H9 (cell line): ENCODE data around the gene PLOD1. TPM values are rescaled to one million over a fixed set of nuclear protein-coding genes. Genes with fewer than 3 reads are reported as not detected.

Experiments
- DNase-seq: peaks from one replicate; pipeline ENCODE4 v3.0.0-alpha.2; 2017
- H2AFZ ChIP-seq: one replicate; pipeline ENCODE4 v1.6.1; 2013; ENCODE audit warnings: mild to moderate bottlenecking, low read length, control low read depth, moderate library complexity
- H2AK5ac ChIP-seq: 2 replicates; pipeline ENCODE4 v1.6.1; 2013; ENCODE audit warnings: low read length, control low read depth, mixed read lengths; ENCODE audit not compliant: insufficient read length
- H2BK120ac ChIP-seq: one replicate; pipeline ENCODE4 v1.6.1; 2013; ENCODE audit warnings: low read depth, mild to moderate bottlenecking, low read length, control low read depth, inconsistent platforms; ENCODE audit not compliant: poor library complexity, severe bottlenecking
- H2BK12ac ChIP-seq: 2 replicates; pipeline ENCODE4 v1.6.1; 2013; ENCODE audit warnings: low read length, control low read depth, mixed read lengths, low read depth; ENCODE audit not compliant: insufficient read length
- H2BK15ac ChIP-seq: 2 replicates; pipeline ENCODE4 v1.6.1; 2013; ENCODE audit warnings: low read depth, low read length, control low read depth
- H2BK20ac ChIP-seq: one replicate; pipeline ENCODE4 v1.6.1; 2013; ENCODE audit warnings: low read depth, mild to moderate bottlenecking, low read length, control low read depth, inconsistent platforms; ENCODE audit not compliant: poor library complexity, severe bottlenecking
- H2BK5ac ChIP-seq: 2 replicates; pipeline ENCODE4 v1.6.1; 2013; ENCODE audit warnings: low read length, control low read depth, mixed read lengths; ENCODE audit not compliant: insufficient read length
- H3K14ac ChIP-seq: 2 replicates; pipeline ENCODE4 v1.6.1; 2013; ENCODE audit warnings: low read length, control low read depth; ENCODE audit not compliant: insufficient read depth
- H3K18ac ChIP-seq: 2 replicates; pipeline ENCODE4 v1.6.1; 2013; ENCODE audit warnings: low read depth, mild to moderate bottlenecking, mixed read lengths, low read length, control low read depth; ENCODE audit not compliant: insufficient read length
- H3K23ac ChIP-seq: 2 replicates; pipeline ENCODE4 v1.6.1; 2013; ENCODE audit warnings: low read length, control low read depth, mixed read lengths, low read depth; ENCODE audit not compliant: insufficient read length
- H3K23me2 ChIP-seq: 2 replicates; pipeline ENCODE4 v1.6.1; 2013; ENCODE audit warnings: low read depth, mild to moderate bottlenecking, mixed read lengths, low read length, control low read depth; ENCODE audit not compliant: insufficient read length, poor library complexity, severe bottlenecking
- H3K27ac ChIP-seq: 2 replicates; pipeline ENCODE4 v1.5.1; 2013; ENCODE audit warnings: low read length, control low read depth, mixed read lengths, low read depth; ENCODE audit not compliant: insufficient read length
- H3K27me3 ChIP-seq: 2 replicates; pipeline ENCODE4 v1.6.1; 2013; ENCODE audit warnings: low read length, control low read depth, inconsistent platforms; ENCODE audit not compliant: insufficient read depth
- H3K4ac ChIP-seq: 2 replicates; pipeline ENCODE4 v1.6.1; 2013; ENCODE audit warnings: low read depth, mild to moderate bottlenecking, control low read depth, inconsistent platforms, low read length, moderate library complexity
- H3K4me1 ChIP-seq: 2 replicates; pipeline ENCODE4 v1.6.1; 2013; ENCODE audit warnings: low read length, control low read depth, inconsistent platforms; ENCODE audit not compliant: insufficient read depth
- H3K4me2 ChIP-seq: 2 replicates; pipeline ENCODE4 v1.6.1; 2013; ENCODE audit warnings: low read length, control low read depth, mixed read lengths; ENCODE audit not compliant: insufficient read length, insufficient read depth
- H3K56ac ChIP-seq: 2 replicates; pipeline ENCODE4 v1.6.1; 2013; ENCODE audit warnings: low read depth, mild to moderate bottlenecking, mixed read lengths, low read length, control low read depth; ENCODE audit not compliant: insufficient read length
- H3K79me1 ChIP-seq: 2 replicates; pipeline ENCODE4 v1.6.1; 2013; ENCODE audit warnings: low read depth, mild to moderate bottlenecking, moderate library complexity, low read length, control low read depth, inconsistent platforms; ENCODE audit not compliant: insufficient read depth, poor library complexity, severe bottlenecking
- H3K79me2 ChIP-seq: 2 replicates; pipeline ENCODE4 v1.6.1; 2013; ENCODE audit warnings: low read length, control low read depth, inconsistent platforms; ENCODE audit not compliant: insufficient read depth
- H3K9ac ChIP-seq: 2 replicates; pipeline ENCODE4 v1.6.1; 2013; ENCODE audit warnings: low read length, control low read depth, mixed read lengths; ENCODE audit not compliant: insufficient read length; ENCODE audit errors: extremely low read depth
- H3K9me3 ChIP-seq: one replicate; pipeline ENCODE4 v1.6.1; 2013; ENCODE audit warnings: low read depth, low read length, inconsistent platforms; ENCODE audit not compliant: control insufficient read depth
- H3T11ph ChIP-seq: one replicate; pipeline ENCODE4 v1.6.1; 2013; ENCODE audit warnings: mild to moderate bottlenecking, low read length, control low read depth, inconsistent platforms
- H4K20me1 ChIP-seq: one replicate; pipeline ENCODE4 v1.6.1; 2013; ENCODE audit not compliant: control insufficient read depth, insufficient read length, insufficient read depth
- H4K5ac ChIP-seq: 2 replicates; pipeline ENCODE4 v1.6.1; 2013; ENCODE audit warnings: low read depth, mild to moderate bottlenecking, mixed read lengths, low read length, control low read depth; ENCODE audit not compliant: insufficient read length
- H4K8ac ChIP-seq: replicated peaks from 2 replicates; pipeline ENCODE4 v1.6.1; 2013; ENCODE audit warnings: low read length, control low read depth, mixed read lengths, low read depth; ENCODE audit not compliant: insufficient read length
- H4K91ac ChIP-seq: 2 replicates; pipeline ENCODE4 v1.6.1; 2013; ENCODE audit warnings: low read depth, mild to moderate bottlenecking, moderate library complexity, mixed read lengths, low read length, control low read depth; ENCODE audit not compliant: insufficient read length
- H3K27ac Mint-ChIP-seq, 3 experiments: 2 replicates in 2 of 3; 3 replicates in 1 of 3; pipeline ENCODE4 v1.8.0; 2020 to 2021; ENCODE audit warnings: mixed read lengths in 3 of 3, mild to moderate bottlenecking in 1 of 3, moderate library complexity in 1 of 3
- H3K27me3 Mint-ChIP-seq: 2 replicates; pipeline ENCODE4 v1.8.0; 2021; ENCODE audit warnings: low read depth, mild to moderate bottlenecking, moderate library complexity, mixed read lengths
- H3K36me3 Mint-ChIP-seq, 3 experiments: 2 replicates in 2 of 3; 3 replicates in 1 of 3; pipeline ENCODE4 v1.8.0; 2020 to 2021; ENCODE audit warnings: low read depth in 3 of 3, mixed read lengths in 3 of 3; ENCODE audit not compliant: insufficient read depth in 1 of 3
- H3K4me1 Mint-ChIP-seq, 2 experiments: 2 replicates each; pipeline ENCODE4 v1.8.0; 2020; ENCODE audit warnings: mixed read lengths in 2 of 2
- H3K4me3 Mint-ChIP-seq, 2 experiments: 2 replicates in 1 of 2; 3 replicates in 1 of 2; pipeline ENCODE4 v1.8.0; 2020 to 2021; ENCODE audit warnings: mild to moderate bottlenecking in 2 of 2, mixed read lengths in 2 of 2, moderate library complexity in 1 of 2
- H3K9me3 Mint-ChIP-seq, 2 experiments: 2 replicates in 1 of 2; 3 replicates in 1 of 2; pipeline ENCODE4 v1.8.0; 2020; ENCODE audit warnings: mild to moderate bottlenecking in 2 of 2, mixed read lengths in 2 of 2, moderate library complexity in 1 of 2
- WGBS: extraction: QIAGEN DNeasy Blood & Tissue Kit; methylation state at CpG from one replicate; pipeline ENCODE4 v1.1.7; 2013; ENCODE audit warnings: missing lambda C conversion rate, low lambda C conversion rate, mixed read lengths; ENCODE audit not compliant: insufficient read length; ENCODE audit errors: extremely low coverage; 5-methylcytosine and 5-hydroxymethylcytosine counted together
- total RNA-seq: library from RNA; stranded (reverse); gene quantifications from 2 replicates; pipeline ENCODE4 v1.2.1, GENCODE V29; 2021
- TF ChIP-seq, protein P1 (sequence below): fragments of 200-600 bp; sonication (generic); conservative IDR thresholded peaks from 3 replicates; pipeline ENCODE4 v1.8.0; 2021; ENCODE audit warnings: antibody characterized with exemption, mild to moderate bottlenecking

The PLOD1 gene
- total RNA-seq, 1 experiment from 2014 or later: 57.0 TPM

GRCh38 chr1:11888206-11888876, 46.2 kb upstream of the PLOD1 start:
- H3K4me2 ChIP-seq: no peak overlapping the region
- no peak overlapping the region for H2BK5ac ChIP-seq
- Mint-ChIP-seq H3K36me3 (no peaks in the 10 kb centered on the region), H3K4me1 (peaks cover 3 to 16% of the 10 kb centered on the region in 2 experiments), H3K4me3 (no peak overlapping the region), H3K9me3 (no peaks in the 10 kb centered on the region), H3K27ac (peak overlapping the region in 1 of 3 experiments; percentile 76; a peak in 1 of 7 replicates), H3K27me3 (no peaks in the 10 kb centered on the region)
- H3K9ac ChIP-seq: no peak overlapping the region
- H2BK20ac ChIP-seq: no peak overlapping the region
- no peak overlapping the region for H4K5ac ChIP-seq
- H3K27ac ChIP-seq: no peak overlapping the region
- H3T11ph ChIP-seq: no peak overlapping the region
- H3K4ac ChIP-seq: no peak overlapping the region
- H3K23ac ChIP-seq: no peak overlapping the region
- H3K79me1 ChIP-seq: no peaks in the 10 kb centered on the region
- no peaks in the 10 kb centered on the region for H3K27me3 ChIP-seq
- TF ChIP-seq, protein P1, sequence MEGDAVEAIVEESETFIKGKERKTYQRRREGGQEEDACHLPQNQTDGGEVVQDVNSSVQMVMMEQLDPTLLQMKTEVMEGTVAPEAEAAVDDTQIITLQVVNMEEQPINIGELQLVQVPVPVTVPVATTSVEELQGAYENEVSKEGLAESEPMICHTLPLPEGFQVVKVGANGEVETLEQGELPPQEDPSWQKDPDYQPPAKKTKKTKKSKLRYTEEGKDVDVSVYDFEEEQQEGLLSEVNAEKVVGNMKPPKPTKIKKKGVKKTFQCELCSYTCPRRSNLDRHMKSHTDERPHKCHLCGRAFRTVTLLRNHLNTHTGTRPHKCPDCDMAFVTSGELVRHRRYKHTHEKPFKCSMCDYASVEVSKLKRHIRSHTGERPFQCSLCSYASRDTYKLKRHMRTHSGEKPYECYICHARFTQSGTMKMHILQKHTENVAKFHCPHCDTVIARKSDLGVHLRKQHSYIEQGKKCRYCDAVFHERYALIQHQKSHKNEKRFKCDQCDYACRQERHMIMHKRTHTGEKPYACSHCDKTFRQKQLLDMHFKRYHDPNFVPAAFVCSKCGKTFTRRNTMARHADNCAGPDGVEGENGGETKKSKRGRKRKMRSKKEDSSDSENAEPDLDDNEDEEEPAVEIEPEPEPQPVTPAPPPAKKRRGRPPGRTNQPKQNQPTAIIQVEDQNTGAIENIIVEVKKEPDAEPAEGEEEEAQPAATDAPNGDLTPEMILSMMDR: no peak
- H2AK5ac ChIP-seq: no peak overlapping the region
- no CpG with 5 or more reads among the region's 15 CpGs for WGBS
- no peak for DNase-seq
- no peak overlapping the region for H2BK15ac ChIP-seq
- H3K18ac ChIP-seq: no peak overlapping the region
- H3K4me1 ChIP-seq: no peaks in the 10 kb centered on the region; the same call in 1 of the 2 replicates
- H2AFZ ChIP-seq: no peak overlapping the region
- H3K9me3 ChIP-seq: no peaks in the 10 kb centered on the region
- H4K8ac ChIP-seq: no peak overlapping the region
- H2BK12ac ChIP-seq: no peak overlapping the region
- H3K14ac ChIP-seq: no peak overlapping the region
- H3K79me2 ChIP-seq: no peaks in the 10 kb centered on the region
- H4K91ac ChIP-seq: no peak overlapping the region
- no peak overlapping the region for H2BK120ac ChIP-seq
- H3K23me2 ChIP-seq: no peaks in the 10 kb centered on the region
- H3K56ac ChIP-seq: no peak overlapping the region
- no peaks in the 10 kb centered on the region for H4K20me1 ChIP-seq
